Spleen (tissue), 11 donors: ENCODE measurements around the gene TRIML1. TPM values are rescaled to one million over a fixed set of nuclear protein-coding genes. Genes with fewer than 3 reads are reported as not detected.

ENCODE experiments used
- DNase-seq: peaks from one replicate; pipeline ENCODE4 v3.0.0-alpha.2; 2020
- H3K27ac ChIP-seq, 8 donors: fragments of 200-600 bp; sonication (generic) in 7 of 8; 1 replicate in 4 of 8; 2 replicates in 4 of 8; pipeline versions ENCODE4 v1.5.0 to v1.8.0; 2016 to 2021; ENCODE audit warnings: inconsistent platforms in 4 of 8, mild to moderate bottlenecking in 4 of 8, moderate library complexity in 1 of 8
- H3K27me3 ChIP-seq, 7 donors: fragments of 200-600 bp; sonication (generic) in 6 of 7; replicated peaks in 1 of 7; 1 replicate in 4 of 7; 2 replicates in 3 of 7; pipeline versions ENCODE4 v1.5.0 to v1.8.0; 2016 to 2021; ENCODE audit warnings: inconsistent platforms in 3 of 7, mild to moderate bottlenecking in 1 of 7
- H3K36me3 ChIP-seq, 6 donors: fragments of 200-600 bp; sonication (generic) in 5 of 6; 1 replicate in 4 of 6; 2 replicates in 2 of 6; pipeline versions ENCODE4 v1.5.0 to v1.8.0; 2016 to 2021; ENCODE audit warnings: inconsistent platforms in 2 of 6
- H3K4me1 ChIP-seq, 6 donors: fragments of 200-600 bp; sonication (generic) in 5 of 6; 1 replicate in 3 of 6; 2 replicates in 3 of 6; pipeline versions ENCODE4 v1.5.0 to v1.8.0; 2016 to 2021; ENCODE audit warnings: inconsistent platforms in 3 of 6
- H3K4me3 ChIP-seq, 8 donors: fragments of 200-600 bp; sonication (generic) in 7 of 8; 1 replicate in 4 of 8; 2 replicates in 4 of 8; pipeline versions ENCODE4 v1.5.0 to v1.8.0; 2016 to 2021; ENCODE audit warnings: inconsistent platforms in 4 of 8, mild to moderate bottlenecking in 4 of 8, moderate library complexity in 2 of 8
- H3K9me3 ChIP-seq, 8 donors: fragments of 200-600 bp; sonication (generic) in 7 of 8; 1 replicate in 4 of 8; 2 replicates in 4 of 8; pipeline versions ENCODE4 v1.5.0 to v1.8.0; 2016 to 2021; ENCODE audit warnings: inconsistent platforms in 4 of 8
- CTCF ChIP-seq, 11 experiments: fragments of 200-600 bp in 7 of 11; fragments of 450-650 bp in 4 of 11; sonication (generic) in 4 of 11; IDR thresholded peaks in 8 of 11; conservative IDR thresholded peaks in 3 of 11; 1 replicate in 7 of 11; 2 replicates in 4 of 11; pipeline versions ENCODE4 v1.4.0 to v1.8.0; 2016 to 2021; ENCODE audit warnings: antibody characterized with exemption in 11 of 11, inconsistent platforms in 4 of 11, mild to moderate bottlenecking in 1 of 11
- POLR2A ChIP-seq, 3 donors: fragments of 450-650 bp; IDR thresholded peaks; one replicate each; pipeline ENCODE4 v1.5.1; 2017; ENCODE audit warnings: antibody characterized with exemption in 3 of 3, mild to moderate bottlenecking in 1 of 3
- POLR2AphosphoS5 ChIP-seq, 3 donors: sonication (generic); formaldehyde crosslinking; IDR thresholded peaks; one replicate each; pipeline ENCODE4 v1.5.1; 2017; ENCODE audit warnings: antibody characterized with exemption in 3 of 3
- WGBS, 5 donors: extraction: QIAGEN DNeasy Blood & Tissue Kit in 3 of 5; methylation state at CpG; one replicate each; pipeline versions ENCODE4 v1.1.5 to v1.1.7; 2013 to 2018; 5-methylcytosine and 5-hydroxymethylcytosine counted together
- intact Hi-C: fragments of 100-400 bp; cut with DNase I; formaldehyde crosslinking; loops from one replicate; pipeline ENCODE4 v1.15.0; 2023; ENCODE audit warnings: low total_unique reads
- polyA plus RNA-seq, 3 donors: library from polyadenylated mRNA; stranded (reverse); fragments of 200-250 nt; gene quantifications; one replicate each; pipeline ENCODE4 v1.2.1, GENCODE V29; 2013
- total RNA-seq, 7 donors: library from RNA; depleted of rRNA in 3 of 7; stranded (reverse); fragments of >200 nt in 3 of 7; fragmentation: NEBNext Ultra II Directional in 4 of 7; extraction: Animal tissue kit (Norgen Biotek cat#: 25700) in 4 of 7; gene quantifications; one replicate each; pipeline versions ENCODE4 v1.1.0 to v1.2.1, GENCODE V29; 2016 to 2021
- donor health status: healthy with polysubstance abuse.
- donor health status: DM: no; HTN: no; CAD: no; lungs with moderate emphysema.
- donor health status: DM: no; HTN: no; CAD: no.
- donor health status: Bipolar disorder and iron deficiency.
- donor health status: healthy.
- donor health status: DM: no; HTN: no; CAD: no.
- donor health status: DM: yes; HTN: yes; CAD: no.

TRIML1 gene
- total and polyA plus RNA-seq, 10 donors, result not detected

- intact Hi-C loops, result no loop called here
- H3K27me3 ChIP-seq, result no peaks in the 10 kb centered on the region
- H3K36me3 ChIP-seq, result no peaks in the 10 kb centered on the region
- WGBS, 5 donors, result 81 to 92% (median 84%) methylated on average over 10 of the region's 10 CpGs
- H3K27ac ChIP-seq, result no peak overlapping the region
- H3K9me3 ChIP-seq, result peaks cover 0 to 27% (median 4%) of the 10 kb centered on the region in 8 donors
- H3K4me3 ChIP-seq, result no peak overlapping the region
- DNase-seq, result no peak
- no peaks in the 10 kb centered on the region for H3K4me1 ChIP-seq
- TF ChIP-seq POLR2A (IDR thresholded peaks at IDR 0.05), result no peak
- no peak for TF ChIP-seq POLR2AphosphoS5 (IDR thresholded peaks at IDR 0.05)
- TF ChIP-seq CTCF (IDR thresholded peaks at IDR 0.05 in 8 of 11, conservative IDR thresholded peaks at IDR 0.05 in 3 of 11), result no peak
These were observed 6.4 kb downstream of the TRIML1 start for GRCh38 chr4:188145601-188146000.

GRCh38 chr4:188146618-188147017 is 7.4 kb downstream of the TRIML1 start:
- no peaks in the 10 kb centered on the region for H3K4me1 ChIP-seq
- H3K27me3 ChIP-seq, result no peaks in the 10 kb centered on the region
- no peak overlapping the region for H3K27ac ChIP-seq
- DNase-seq, result no peak
- TF ChIP-seq CTCF (IDR thresholded peaks at IDR 0.05 in 8 of 11, conservative IDR thresholded peaks at IDR 0.05 in 3 of 11) (no peak), POLR2A (IDR thresholded peaks at IDR 0.05) (no peak), POLR2AphosphoS5 (IDR thresholded peaks at IDR 0.05) (no peak)
- H3K4me3 ChIP-seq, result no peak overlapping the region
- H3K36me3 ChIP-seq, result no peaks in the 10 kb centered on the region
- intact Hi-C loops, result no loop called here
- 86 to 89% (median 89%) methylated on average over 11 of the region's 11 CpGs for WGBS, 5 donors
- H3K9me3 ChIP-seq, result peaks cover 0 to 27% (median 4%) of the 10 kb centered on the region in 8 donors

GRCh38 chr4:188147176-188147575 is 7.9 kb downstream of the TRIML1 start:
- Histone ChIP-seq H3K4me1 (no peaks in the 10 kb centered on the region), H3K4me3 (no peak overlapping the region), H3K36me3 (no peaks in the 10 kb centered on the region), H3K27ac (no peak overlapping the region), H3K9me3 (peaks cover 0 to 27% (median 4%) of the 10 kb centered on the region in 8 donors), H3K27me3 (no peaks in the 10 kb centered on the region)
- WGBS, 5 donors, result 88 to 95% (median 94%) methylated on average over 11 of the region's 11 CpGs
- DNase-seq, result no peak
- intact Hi-C loops, result no loop called here
- TF ChIP-seq CTCF (IDR thresholded peaks at IDR 0.05 in 8 of 11, conservative IDR thresholded peaks at IDR 0.05 in 3 of 11) (no peak), POLR2AphosphoS5 (IDR thresholded peaks at IDR 0.05) (no peak), POLR2A (IDR thresholded peaks at IDR 0.05) (no peak)

- no peak overlapping the region for H3K4me3 ChIP-seq
- no peaks in the 10 kb centered on the region for H3K27me3 ChIP-seq
- intact Hi-C loops, result no loop called here
- WGBS, 5 donors, result 86 to 92% (median 90%) methylated on average over 6 of the region's 6 CpGs
- H3K9me3 ChIP-seq, result peaks cover 0 to 27% (median 4%) of the 10 kb centered on the region in 8 donors
- TF ChIP-seq POLR2A (IDR thresholded peaks at IDR 0.05), result no peak
- no peak for TF ChIP-seq CTCF (IDR thresholded peaks at IDR 0.05 in 8 of 11, conservative IDR thresholded peaks at IDR 0.05 in 3 of 11)
- no peak for TF ChIP-seq POLR2AphosphoS5 (IDR thresholded peaks at IDR 0.05)
- H3K27ac ChIP-seq, result no peak overlapping the region
- no peaks in the 10 kb centered on the region for H3K4me1 ChIP-seq
- H3K36me3 ChIP-seq, result no peaks in the 10 kb centered on the region
- DNase-seq, result no peak
These were observed 8.5 kb downstream of the TRIML1 start for GRCh38 chr4:188147776-188148175.
